HUES48 (cell line): ENCODE data around the gene PTOV1.
A peak's percentile ranks its signal among the peaks of the same experiment; 100 is the strongest.

Experiments used
- H3K27ac ChIP-seq: one replicate; pipeline ENCODE4 v1.7.0; 2013; ENCODE audit warnings: low read depth, low read length, inconsistent platforms
- H3K27me3 ChIP-seq: 2 replicates; pipeline ENCODE4 v1.6.1; 2013; ENCODE audit warnings: mild to moderate bottlenecking, low read length; ENCODE audit not compliant: control insufficient read depth, insufficient read depth
- H3K36me3 ChIP-seq: 2 replicates; pipeline ENCODE4 v1.6.1; 2013; ENCODE audit warnings: low read length; ENCODE audit not compliant: control insufficient read depth, insufficient read depth
- H3K4me1 ChIP-seq: 2 replicates; pipeline ENCODE4 v1.6.1; 2013; ENCODE audit warnings: mild to moderate bottlenecking, low read length; ENCODE audit not compliant: control insufficient read depth, insufficient read depth
- H3K4me3 ChIP-seq: 2 replicates; pipeline ENCODE4 v1.5.1; 2013; ENCODE audit warnings: mild to moderate bottlenecking, low read depth, low read length
- H3K9ac ChIP-seq: 2 replicates; pipeline ENCODE4 v1.6.1; 2013; ENCODE audit warnings: mild to moderate bottlenecking, low read depth, low read length, moderate library complexity
- H3K9me3 ChIP-seq: 2 replicates; pipeline ENCODE4 v1.6.1; 2013; ENCODE audit warnings: low read length; ENCODE audit not compliant: control insufficient read depth, insufficient read depth

Gene PTOV1

GRCh38 chr19:49860336-49861102, 9.6 kb downstream of the PTOV1 start:
- H3K4me1 ChIP-seq, result peaks cover 5% of the 10 kb centered on the region
- H3K27ac ChIP-seq, result peak overlapping the region; percentile 28
- H3K9ac ChIP-seq, result no peak overlapping the region
- no peaks in the 10 kb centered on the region for H3K9me3 ChIP-seq
- no peaks in the 10 kb centered on the region for H3K27me3 ChIP-seq
- H3K4me3 ChIP-seq, result no peak overlapping the region
- peaks cover 88% of the 10 kb centered on the region for H3K36me3 ChIP-seq

- H3K27me3 ChIP-seq, result no peaks in the 10 kb centered on the region
- H3K36me3 ChIP-seq, result peaks cover 83% of the 10 kb centered on the region
- no peaks in the 10 kb centered on the region for H3K9me3 ChIP-seq
- H3K9ac ChIP-seq, result no peak overlapping the region
- H3K4me3 ChIP-seq, result no peak overlapping the region
- H3K4me1 ChIP-seq, result peaks cover 9% of the 10 kb centered on the region
- H3K27ac ChIP-seq, result peak overlapping the region; percentile 28
Observed at GRCh38 chr19:49861107-49861506, 10.1 kb downstream of the PTOV1 start.

GRCh38 chr19:49861541-49862378, 10.8 kb downstream of the PTOV1 start:
- Histone ChIP-seq H3K4me3 (no peak overlapping the region), H3K27ac (no peak overlapping the region), H3K9ac (no peak overlapping the region), H3K9me3 (no peaks in the 10 kb centered on the region), H3K4me1 (peaks cover 14% of the 10 kb centered on the region), H3K36me3 (peaks cover 76% of the 10 kb centered on the region), H3K27me3 (no peaks in the 10 kb centered on the region)

GRCh38 chr19:49862391-49863253, 11.7 kb downstream of the PTOV1 start:
- H3K27me3 ChIP-seq, result no peaks in the 10 kb centered on the region
- no peak overlapping the region for H3K4me3 ChIP-seq
- peaks cover 14% of the 10 kb centered on the region for H3K4me1 ChIP-seq
- H3K9ac ChIP-seq, result no peak overlapping the region
- H3K9me3 ChIP-seq, result no peaks in the 10 kb centered on the region
- peaks cover 67% of the 10 kb centered on the region for H3K36me3 ChIP-seq
- no peak overlapping the region for H3K27ac ChIP-seq

GRCh38 chr19:49863254-49863934, 12.4 kb downstream of the PTOV1 start:
- Histone ChIP-seq H3K4me3 (no peak overlapping the region), H3K36me3 (peaks cover 60% of the 10 kb centered on the region), H3K27me3 (no peaks in the 10 kb centered on the region), H3K9me3 (no peaks in the 10 kb centered on the region), H3K4me1 (peaks cover 14% of the 10 kb centered on the region), H3K27ac (no peak overlapping the region), H3K9ac (no peak overlapping the region)

GRCh38 chr19:49863935-49864320, 13.0 kb downstream of the PTOV1 start:
- Histone ChIP-seq H3K9ac (no peak overlapping the region), H3K36me3 (peaks cover 54% of the 10 kb centered on the region), H3K9me3 (no peaks in the 10 kb centered on the region), H3K27me3 (no peaks in the 10 kb centered on the region), H3K4me3 (no peak overlapping the region), H3K27ac (no peak overlapping the region), H3K4me1 (peaks cover 14% of the 10 kb centered on the region)

GRCh38 chr19:49864890-49865289, 13.9 kb downstream of the PTOV1 start:
- H3K27ac ChIP-seq, result peak overlapping the region; percentile 5
- no peak overlapping the region for H3K4me3 ChIP-seq
- H3K27me3 ChIP-seq, result no peaks in the 10 kb centered on the region
- peaks cover 47% of the 10 kb centered on the region for H3K36me3 ChIP-seq
- H3K9me3 ChIP-seq, result no peaks in the 10 kb centered on the region
- H3K9ac ChIP-seq, result no peak overlapping the region
- peaks cover 14% of the 10 kb centered on the region for H3K4me1 ChIP-seq

GRCh38 chr19:49866933-49867782, 16.2 kb downstream of the PTOV1 start, which contains the start of gene PNKP:
Gene PNKP (minus strand): TSS chr19:49867576. CDS start chr19:49867204, 372 bp downstream.
- peak within 1 kb of the TSS; percentile 96 for H3K27ac ChIP-seq
- H3K9me3 ChIP-seq, result no peaks in the 10 kb centered on the region
- H3K9ac ChIP-seq, result peak within 1 kb of the TSS; percentile 84
- H3K27me3 ChIP-seq, result no peaks in the 10 kb centered on the region
- peaks cover 15% of the 10 kb centered on the region for H3K4me1 ChIP-seq
- H3K36me3 ChIP-seq, result peaks cover 33% of the 10 kb centered on the region
- peak within 1 kb of the TSS; percentile 99 for H3K4me3 ChIP-seq

GRCh38 chr19:49869009-49869483, 18.1 kb downstream of the PTOV1 start:
- Histone ChIP-seq H3K27ac (peak overlapping the region; percentile 63), H3K36me3 (peaks cover 16% of the 10 kb centered on the region), H3K27me3 (no peaks in the 10 kb centered on the region), H3K9ac (no peak overlapping the region), H3K9me3 (no peaks in the 10 kb centered on the region), H3K4me3 (peak overlapping the region; percentile 57), H3K4me1 (peaks cover 15% of the 10 kb centered on the region)
